ENCODE data around the gene APOBEC3A.

DNA sequence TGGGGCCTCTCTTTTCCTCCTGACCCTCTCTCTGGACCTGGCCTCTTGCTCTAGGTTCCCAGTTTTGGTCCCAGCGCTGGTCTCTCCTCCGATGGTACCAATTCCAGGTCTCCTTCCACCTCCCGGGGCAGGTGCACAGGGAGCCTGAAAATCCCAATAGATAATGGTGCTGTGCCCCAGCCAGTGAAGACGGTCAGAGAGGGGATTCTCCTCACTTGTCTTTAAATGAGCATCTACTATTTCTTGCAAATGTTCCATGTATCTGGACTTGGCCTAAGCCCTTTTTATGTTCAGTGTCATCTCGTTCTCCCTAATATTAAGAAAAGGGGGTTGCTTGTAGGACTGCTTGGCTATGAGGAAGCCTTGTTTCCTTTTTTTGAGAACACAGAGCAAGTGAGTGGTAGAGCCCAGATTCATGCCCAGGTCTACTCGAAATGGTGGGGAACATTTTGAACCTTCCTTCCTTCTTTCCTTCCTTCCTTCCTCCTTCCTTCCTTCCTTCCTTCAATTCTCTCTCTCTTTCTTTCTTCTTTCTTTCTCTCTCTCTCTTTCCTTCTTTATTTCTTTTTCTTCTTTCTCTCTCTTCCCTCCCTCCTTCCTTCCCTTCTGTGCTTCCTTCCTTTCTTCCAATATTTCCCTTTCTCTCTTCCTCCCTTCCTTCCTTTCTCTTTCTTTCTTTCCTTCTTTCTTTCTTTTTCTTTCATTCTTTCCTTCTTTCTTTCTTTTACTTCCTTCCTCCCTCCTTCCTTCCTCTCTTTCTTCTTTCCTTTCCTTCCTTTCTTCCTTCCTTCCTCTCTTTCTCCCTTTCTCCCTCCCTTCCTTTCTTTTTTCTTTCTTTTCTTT lies 620 bp downstream of the APOBEC3A start:
- TF ChIP-seq SMC3 (IDR thresholded peaks at IDR 0.05; ENCODE audit: low read depth, low read length): no peak
- no peak for TF ChIP-seq POLR2A (IDR thresholded peaks at IDR 0.05; ENCODE audit: low read depth, low read length)
- TF ChIP-seq CTCF (conservative IDR thresholded peaks at IDR 0.05; ENCODE audit: low read depth, low read length): no peak
- no peak for TF ChIP-seq CHD1 (IDR thresholded peaks at IDR 0.05; ENCODE audit: low read depth, low read length)
- TF ChIP-seq ELK1 (IDR thresholded peaks at IDR 0.05; ENCODE audit: borderline replicate concordance, low read depth, low read length): no peak
